Chondrocyte (in vitro differentiated cells): ENCODE data around the gene SAYSD1. TPM values are rescaled to one million over a fixed set of nuclear protein-coding genes. Genes with fewer than 3 reads are reported as not detected.

ENCODE experiments used
- DNase-seq: peaks from one replicate; pipeline ENCODE4 v3.0.0; 2021; ENCODE audit warnings: mixed read lengths, low spot score
- H3K27ac Mint-ChIP-seq: one replicate; pipeline ENCODE4 v1.8.0; 2021; ENCODE audit warnings: mild to moderate bottlenecking, moderate library complexity, mixed read lengths; ENCODE audit not compliant: unreplicated experiment
- H3K27me3 Mint-ChIP-seq: 2 replicates; pipeline ENCODE4 v1.8.0; 2021; ENCODE audit warnings: low read depth, mixed read lengths
- H3K36me3 Mint-ChIP-seq: 2 replicates; pipeline ENCODE4 v1.8.0; 2021; ENCODE audit warnings: low read depth, mixed read lengths
- H3K4me1 Mint-ChIP-seq: 2 replicates; pipeline ENCODE4 v1.8.0; 2021; ENCODE audit warnings: low read depth, mild to moderate bottlenecking, mixed read lengths
- H3K4me3 Mint-ChIP-seq: one replicate; pipeline ENCODE4 v1.8.0; 2021; ENCODE audit warnings: mild to moderate bottlenecking, moderate library complexity, mixed read lengths; ENCODE audit not compliant: unreplicated experiment
- H3K9me3 Mint-ChIP-seq: 2 replicates; pipeline ENCODE4 v1.8.0; 2021; ENCODE audit warnings: low read depth, mixed read lengths
- CTCF ChIP-seq: fragments of 200-600 bp; sonication (generic); IDR thresholded peaks from 2 replicates; pipeline ENCODE4 v1.5.0; 2021; ENCODE audit warnings: antibody characterized with exemption, mild to moderate bottlenecking, moderate library complexity
- total RNA-seq: library from RNA; stranded (reverse); gene quantifications from 3 replicates; pipeline ENCODE4 v1.2.1, GENCODE V29; 2021

Gene SAYSD1
- total RNA-seq, 1 donor from 2014 or later = 13.9 TPM

- Mint-ChIP-seq H3K4me1 (no peaks in the 10 kb centered on the region), H3K9me3 (no peaks in the 10 kb centered on the region), H3K27ac (no peak overlapping the region), H3K4me3 (no peak overlapping the region), H3K36me3 (no peaks in the 10 kb centered on the region), H3K27me3 (peaks cover 29% of the 10 kb centered on the region)
- TF ChIP-seq CTCF = no peak
- no peak for DNase-seq
Observed at GRCh38 chr6:39092124-39092523, 22.9 kb downstream of the SAYSD1 start.

- peaks cover 38% of the 10 kb centered on the region for H3K27me3 Mint-ChIP-seq
- H3K4me1 Mint-ChIP-seq = no peaks in the 10 kb centered on the region
- no peaks in the 10 kb centered on the region for H3K36me3 Mint-ChIP-seq
- no peak for DNase-seq
- no peak for TF ChIP-seq CTCF
- H3K9me3 Mint-ChIP-seq = no peaks in the 10 kb centered on the region
- H3K27ac Mint-ChIP-seq = no peak overlapping the region
- no peak overlapping the region for H3K4me3 Mint-ChIP-seq
Observed at GRCh38 chr6:39091220-39091619, 23.8 kb downstream of the SAYSD1 start.

GRCh38 chr6:39090036-39090435, 24.9 kb downstream of the SAYSD1 start:
- H3K27ac Mint-ChIP-seq = no peak overlapping the region
- DNase-seq = no peak
- no peaks in the 10 kb centered on the region for H3K9me3 Mint-ChIP-seq
- no peaks in the 10 kb centered on the region for H3K4me1 Mint-ChIP-seq
- H3K27me3 Mint-ChIP-seq = peaks cover 41% of the 10 kb centered on the region
- H3K36me3 Mint-ChIP-seq = no peaks in the 10 kb centered on the region
- no peak for TF ChIP-seq CTCF
- H3K4me3 Mint-ChIP-seq = no peak overlapping the region

- H3K36me3 Mint-ChIP-seq = no peaks in the 10 kb centered on the region
- peaks cover 48% of the 10 kb centered on the region for H3K27me3 Mint-ChIP-seq
- DNase-seq = no peak
- H3K27ac Mint-ChIP-seq = no peak overlapping the region
- TF ChIP-seq CTCF = peak; percentile 72
- H3K4me1 Mint-ChIP-seq = no peaks in the 10 kb centered on the region
- H3K9me3 Mint-ChIP-seq = no peaks in the 10 kb centered on the region
- no peak overlapping the region for H3K4me3 Mint-ChIP-seq
Observed at GRCh38 chr6:39088331-39088730, 26.7 kb downstream of the SAYSD1 start.

GRCh38 chr6:39087197-39087596, 27.8 kb downstream of the SAYSD1 start:
- Mint-ChIP-seq H3K27ac (no peak overlapping the region), H3K36me3 (no peaks in the 10 kb centered on the region), H3K4me3 (no peak overlapping the region), H3K4me1 (no peaks in the 10 kb centered on the region), H3K27me3 (peaks cover 52% of the 10 kb centered on the region), H3K9me3 (no peaks in the 10 kb centered on the region)
- DNase-seq = no peak
- TF ChIP-seq CTCF = no peak
